Neural cell (in vitro differentiated cells): ENCODE results near the gene ACOX3.

Experiments used
- CTCF ChIP-seq: fragments of 450-650 bp; IDR thresholded peaks from 2 replicates; pipeline ENCODE4 v1.5.1; 2014; ENCODE audit warnings: antibody characterized with exemption, mild to moderate bottlenecking, moderate library complexity; ENCODE audit not compliant: poor library complexity, severe bottlenecking
- EP300 ChIP-seq: fragments of 450-650 bp; conservative IDR thresholded peaks from 2 replicates; pipeline ENCODE4 v1.6.1; 2014; ENCODE audit warnings: antibody characterized with exemption, mild to moderate bottlenecking, moderate library complexity; ENCODE audit not compliant: poor library complexity, severe bottlenecking
- EZH2 ChIP-seq: fragments of 200-600, 300-800 bp; shearing (Covaris generic), sonication (generic); IDR thresholded peaks from 2 replicates; pipeline ENCODE4 v1.6.1; 2014; ENCODE audit warnings: antibody characterized with exemption, low read length, borderline replicate concordance, mild to moderate bottlenecking; ENCODE audit not compliant: insufficient read depth, poor library complexity, severe bottlenecking
- MXI1 ChIP-seq: fragments of 450-650 bp; conservative IDR thresholded peaks from 2 replicates; pipeline ENCODE4 v1.6.1; 2014; ENCODE audit warnings: antibody characterized with exemption, mild to moderate bottlenecking; ENCODE audit not compliant: poor library complexity, severe bottlenecking
- POLR2AphosphoS5 ChIP-seq: IDR thresholded peaks from 2 replicates; pipeline ENCODE4 v1.6.1; 2012
- RAD21 ChIP-seq: fragments of 450-650 bp; conservative IDR thresholded peaks from 2 replicates; pipeline ENCODE4 v1.6.1; 2014; ENCODE audit warnings: antibody characterized with exemption, mild to moderate bottlenecking, moderate library complexity
- REST ChIP-seq: IDR thresholded peaks from 2 replicates; pipeline ENCODE4 v1.6.1; 2012; ENCODE audit warnings: borderline replicate concordance
- SMC3 ChIP-seq: fragments of 450-650 bp; conservative IDR thresholded peaks from 2 replicates; pipeline ENCODE4 v1.6.1; 2014; ENCODE audit warnings: antibody characterized with exemption, mild to moderate bottlenecking, moderate library complexity; ENCODE audit not compliant: poor library complexity
- TAF1 ChIP-seq: IDR thresholded peaks from 2 replicates; pipeline ENCODE4 v1.6.1; 2012; ENCODE audit warnings: low read depth

GRCh38 chr4:8451440-8452182 lies 11.1 kb upstream of the ACOX3 start:
- no peak for TF ChIP-seq CTCF
- no peak for TF ChIP-seq TAF1
- TF ChIP-seq RAD21 = no peak
- TF ChIP-seq EZH2 = no peak
- TF ChIP-seq EP300 = no peak
- no peak for TF ChIP-seq POLR2AphosphoS5
- TF ChIP-seq REST = no peak
- TF ChIP-seq MXI1 = no peak
- TF ChIP-seq SMC3 = no peak
